HG02763 (cell line): ENCODE results near the gene FBXL13.
"Not testable (repeated sequence)": the region's sequence is repeated elsewhere in the genome, so short reads cannot be mapped to it uniquely, and the experiment has no call there.

Source experiments
- ATAC-seq: cut with Tn5 transposase; IDR thresholded peaks from one replicate; pipeline ENCODE4 v1.9.1; 2021; ENCODE audit warnings: mild to moderate bottlenecking, moderate library complexity; ENCODE audit not compliant: unreplicated experiment

FBXL13 gene

DNA sequence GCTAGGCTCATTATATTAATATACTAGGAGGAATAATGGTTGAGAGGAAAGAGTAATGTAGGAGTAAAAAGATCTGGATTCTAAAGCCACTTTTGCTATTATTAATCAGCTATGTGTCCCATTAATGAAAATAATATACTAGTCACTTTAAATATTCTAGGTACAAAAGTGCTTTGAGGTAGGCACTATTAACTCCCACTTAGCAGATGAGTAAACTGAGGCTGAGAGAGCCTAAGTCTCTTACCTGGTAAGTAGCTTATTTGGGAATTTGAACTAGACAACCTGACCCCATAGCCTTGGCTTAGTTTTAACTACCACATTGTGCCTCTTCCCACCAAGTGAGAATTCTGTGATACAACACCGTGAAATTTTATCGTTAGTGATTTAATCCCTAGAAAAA lies 6.3 kb upstream of the FBXL13 start:
- ATAC-seq: no peak

DNA sequence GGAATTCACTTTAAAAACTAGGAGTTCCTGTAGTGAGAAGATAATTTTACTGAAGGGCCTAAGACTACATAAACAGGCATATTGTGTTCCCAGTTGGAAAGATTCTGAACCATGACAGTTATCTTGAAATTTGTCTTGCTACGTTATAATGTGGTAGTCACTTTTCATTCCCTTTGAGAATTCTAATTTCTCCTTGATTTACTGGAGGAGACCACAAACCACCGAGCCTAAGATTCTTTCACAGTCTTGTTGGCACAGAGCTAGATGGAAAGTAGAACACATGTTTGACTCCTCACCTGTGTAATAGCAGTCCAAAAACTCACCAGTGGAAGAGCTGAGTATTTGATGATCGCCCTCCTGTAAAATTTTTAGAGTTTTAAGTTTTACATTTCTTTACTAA lies 5.2 kb upstream of the FBXL13 start:
- no peak for ATAC-seq

DNA sequence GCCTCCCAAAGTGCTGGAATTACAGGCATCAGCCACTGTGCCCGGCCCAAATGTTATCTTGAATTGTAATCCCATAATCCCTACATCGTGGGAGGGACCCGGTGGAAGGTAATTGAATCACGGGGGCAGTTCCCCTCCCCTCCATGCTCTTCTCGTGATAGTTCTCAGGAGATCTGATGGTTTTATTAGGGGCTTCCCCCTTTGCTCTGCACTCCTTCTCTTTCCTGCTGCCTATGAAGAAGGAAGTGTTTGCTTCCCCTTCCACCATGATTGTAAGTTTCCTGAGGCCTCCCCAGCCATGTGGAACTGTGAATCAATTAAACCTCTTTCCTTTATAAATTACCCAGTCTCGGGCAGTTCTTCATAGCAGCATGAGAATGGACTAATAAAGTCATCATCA lies 3.6 kb upstream of the FBXL13 start:
- not testable (repeated sequence) for ATAC-seq

DNA sequence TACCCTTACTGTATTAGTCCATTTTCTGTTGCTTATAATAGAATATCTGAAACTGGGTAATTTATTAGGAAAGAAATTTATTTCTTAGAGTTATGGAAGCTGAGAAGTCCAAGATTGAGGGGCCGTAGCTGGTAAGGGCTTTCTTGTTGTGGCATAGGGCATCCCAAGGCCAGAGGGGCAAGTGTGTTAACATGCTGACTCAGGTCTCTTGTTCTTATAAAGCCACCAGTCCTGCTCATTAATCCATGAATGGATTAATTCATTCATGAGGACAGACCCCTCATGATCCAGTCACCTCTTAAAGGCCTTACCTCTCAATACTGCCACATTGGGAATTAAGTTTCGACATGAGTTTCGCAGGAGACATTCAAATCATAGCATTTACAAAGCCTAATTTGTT lies 2.7 kb upstream of the FBXL13 start:
- ATAC-seq: no peak

DNA sequence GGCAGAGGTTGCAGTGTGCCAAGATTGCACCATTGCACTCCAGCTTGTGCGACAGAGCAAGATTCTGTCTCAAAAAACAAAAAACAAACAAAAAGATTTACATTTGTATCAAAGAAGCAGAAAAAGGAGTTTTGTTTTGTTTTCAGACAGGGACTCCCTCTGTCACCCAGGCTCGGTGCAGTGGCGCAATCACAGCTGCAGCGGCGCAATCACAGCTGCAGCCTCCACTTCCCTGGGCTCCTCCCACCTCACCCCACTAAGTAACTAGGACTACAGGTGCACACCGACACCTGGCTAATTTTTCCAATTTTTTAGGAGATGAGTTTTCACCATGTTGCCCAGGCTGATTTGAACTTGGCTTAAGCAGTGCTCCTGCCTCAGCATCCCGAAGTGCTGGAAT lies 2.2 kb upstream of the FBXL13 start:
- no peak for ATAC-seq

DNA sequence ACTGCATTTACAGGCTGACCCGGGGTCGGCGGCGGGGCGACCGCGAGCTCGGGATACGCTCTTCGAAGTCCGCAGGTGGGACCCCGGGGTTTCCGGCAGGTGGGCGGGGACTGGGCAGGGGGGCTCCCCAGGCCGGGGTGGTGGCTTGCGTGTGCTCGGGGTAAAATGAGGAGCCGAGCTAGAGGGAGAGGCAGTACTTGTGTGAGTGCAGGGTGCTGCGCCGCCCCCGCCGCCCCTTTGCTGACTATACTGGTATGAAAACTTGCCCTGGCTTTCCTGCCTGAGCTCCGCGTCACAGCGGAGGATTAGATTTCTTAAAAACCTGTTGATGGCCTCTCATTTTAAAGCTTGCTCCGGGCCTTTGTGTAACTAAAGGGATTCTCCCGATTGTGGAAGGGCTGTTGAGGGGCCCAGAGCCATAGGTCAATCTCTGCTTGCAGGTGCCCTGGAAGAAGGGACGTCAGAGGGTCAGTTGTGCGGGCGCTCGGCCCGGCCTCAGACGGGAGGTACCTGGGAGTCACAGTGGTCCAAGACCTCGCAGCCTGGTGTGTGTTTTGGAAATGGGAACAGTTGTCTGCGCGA lies 832 bp upstream of the FBXL13 start:
- peak; percentile 43 for ATAC-seq

DNA sequence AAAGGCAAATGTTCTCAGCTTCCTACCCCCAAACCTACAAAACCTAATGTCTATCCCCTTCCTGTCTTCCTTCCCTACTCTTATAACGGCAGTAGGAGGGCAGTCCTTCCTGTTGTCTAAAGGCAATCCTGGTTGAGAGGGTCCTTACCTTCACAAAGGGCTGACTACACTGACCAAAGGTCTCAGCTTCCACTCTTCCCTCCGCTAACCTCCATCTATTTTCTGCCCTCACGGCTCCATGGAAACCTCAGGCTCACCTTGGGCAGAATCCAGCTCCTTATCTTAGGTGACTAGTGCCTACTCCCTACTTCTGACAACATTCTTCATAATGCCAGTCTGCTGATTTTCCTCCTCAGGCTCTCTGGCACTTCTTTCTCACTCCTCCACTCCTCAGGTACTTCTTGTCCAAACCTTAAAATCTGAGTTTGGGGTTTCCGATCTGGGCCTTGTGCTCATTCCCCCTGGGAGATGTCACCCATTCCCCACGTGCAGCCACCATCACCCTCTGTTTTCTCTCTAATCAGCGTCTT lies 542 bp downstream of the FBXL13 start:
- no peak for ATAC-seq

DNA sequence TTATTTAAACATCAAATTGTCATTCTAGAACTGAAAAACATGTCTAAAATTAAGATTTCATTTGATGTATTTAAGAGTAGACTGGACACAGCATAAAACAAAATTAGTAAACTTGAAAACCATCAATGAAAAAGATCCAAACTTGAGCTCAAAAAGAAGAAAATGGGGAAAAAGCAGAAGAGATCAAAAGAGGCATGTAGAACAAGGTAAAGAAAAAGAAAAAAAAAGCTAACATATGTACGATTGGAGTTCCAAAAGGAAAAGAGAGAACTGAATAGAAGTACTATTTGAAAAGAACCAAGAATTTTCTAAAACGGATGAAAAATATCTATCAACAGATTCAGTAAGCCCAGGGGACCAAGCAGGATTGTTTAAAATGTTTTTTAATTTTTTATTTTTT lies 3.6 kb downstream of the FBXL13 start:
- ATAC-seq: no peak

DNA sequence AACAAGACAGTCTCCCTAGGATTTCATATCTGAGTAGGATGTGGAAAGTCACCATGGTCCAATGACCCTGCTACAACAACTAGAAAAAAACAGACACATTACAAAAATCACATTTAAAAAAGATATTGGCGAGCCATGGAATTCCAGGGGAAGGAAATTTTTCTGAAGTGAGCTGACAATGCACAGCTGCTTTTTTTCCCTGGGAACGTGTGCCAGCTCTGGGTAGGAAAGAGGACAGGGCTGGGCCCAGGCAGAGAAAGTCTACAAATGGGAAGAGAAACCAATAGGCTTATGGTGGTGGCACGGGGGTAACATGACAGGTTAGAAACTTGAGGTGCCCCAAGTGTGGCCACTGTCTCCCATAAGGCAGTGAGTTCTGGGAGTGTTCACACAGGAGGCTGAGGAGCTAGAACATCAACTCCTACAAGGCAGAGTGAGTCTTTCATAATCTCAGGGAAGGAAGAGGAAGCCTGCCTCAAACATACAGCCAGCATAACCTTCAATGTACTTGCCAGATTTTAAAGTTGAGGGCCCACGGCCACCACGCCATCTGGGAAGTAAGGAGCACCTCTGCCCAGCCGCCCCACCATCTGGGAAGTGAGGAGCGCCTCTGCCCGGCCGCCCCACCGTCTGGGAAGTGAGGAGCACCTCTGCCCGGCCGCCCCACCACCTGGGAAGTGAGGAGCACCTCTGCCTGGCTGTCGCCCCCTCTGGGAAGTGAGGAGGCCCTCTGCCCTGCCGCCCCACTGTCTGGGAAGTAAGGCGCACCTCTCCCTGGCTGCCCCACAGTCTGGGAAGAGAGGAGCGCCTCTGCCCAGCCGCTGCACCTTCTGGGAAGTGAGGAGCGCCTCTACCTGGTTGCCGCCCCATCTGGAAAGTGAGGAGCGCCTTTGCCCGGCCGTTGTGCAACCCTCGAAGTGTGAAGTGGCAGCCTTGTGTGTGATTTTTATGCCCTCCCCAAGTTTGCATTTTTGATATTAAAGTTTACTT lies 5.9 kb downstream of the FBXL13 start:
- ATAC-seq: no peak

DNA sequence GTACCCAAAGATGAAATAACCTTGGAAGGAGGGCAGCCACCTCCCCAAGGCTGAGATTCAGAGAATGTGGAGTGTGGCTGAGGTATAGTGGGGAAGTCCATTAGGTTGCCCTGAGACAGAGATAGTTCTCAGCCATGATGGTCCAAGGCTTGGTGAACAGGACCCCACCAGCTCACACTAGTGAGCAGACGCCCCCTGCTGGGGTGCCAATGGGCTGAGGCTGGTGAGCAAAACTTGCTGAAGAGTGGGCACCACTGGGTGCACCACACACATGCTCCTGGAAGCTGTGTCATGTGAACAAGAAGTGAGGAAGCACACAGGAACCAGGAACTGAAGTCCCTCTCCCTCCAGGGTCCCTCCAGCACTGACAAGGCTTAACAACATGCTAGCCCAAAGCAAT lies 8.9 kb downstream of the FBXL13 start:
- peak; percentile 45 for ATAC-seq

DNA sequence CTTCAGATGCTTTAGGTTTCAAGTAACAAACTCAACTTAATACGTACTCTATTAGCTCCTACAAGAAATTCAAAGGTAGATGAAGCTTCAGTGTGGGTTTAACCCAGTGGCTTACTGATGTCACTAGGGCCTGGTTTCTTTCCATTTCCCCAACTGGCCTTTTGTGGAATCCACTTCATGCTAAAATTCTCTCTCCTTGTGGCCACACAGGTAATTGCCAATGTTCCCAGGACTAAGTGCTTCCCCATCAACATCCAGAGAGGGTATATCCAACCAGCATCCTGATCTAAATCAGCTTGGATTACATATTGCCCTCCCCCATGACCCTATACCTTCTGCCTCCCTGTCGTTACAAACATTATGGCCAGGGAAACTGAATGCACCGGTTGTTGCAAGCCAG lies 10.7 kb downstream of the FBXL13 start:
- no peak for ATAC-seq

DNA sequence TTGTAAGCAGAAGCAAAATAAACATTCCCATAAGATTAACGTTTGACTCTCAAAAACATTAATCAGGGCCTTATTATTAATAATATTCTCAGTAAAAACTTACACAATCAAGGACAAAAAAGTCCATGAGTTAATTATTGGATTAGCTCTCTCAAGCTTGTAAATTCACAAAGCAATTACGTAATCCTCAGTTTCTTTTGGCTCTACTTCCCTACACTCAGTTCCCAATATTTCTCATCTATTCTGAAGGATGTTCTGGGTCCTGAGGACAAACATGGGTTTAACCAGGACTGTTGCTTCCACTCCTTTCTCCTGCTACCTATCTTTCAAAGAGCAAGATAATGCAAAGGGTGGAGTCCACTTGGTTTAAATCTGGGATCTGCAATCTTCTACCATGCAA lies 15.1 kb downstream of the FBXL13 start:
- ATAC-seq: no peak

DNA sequence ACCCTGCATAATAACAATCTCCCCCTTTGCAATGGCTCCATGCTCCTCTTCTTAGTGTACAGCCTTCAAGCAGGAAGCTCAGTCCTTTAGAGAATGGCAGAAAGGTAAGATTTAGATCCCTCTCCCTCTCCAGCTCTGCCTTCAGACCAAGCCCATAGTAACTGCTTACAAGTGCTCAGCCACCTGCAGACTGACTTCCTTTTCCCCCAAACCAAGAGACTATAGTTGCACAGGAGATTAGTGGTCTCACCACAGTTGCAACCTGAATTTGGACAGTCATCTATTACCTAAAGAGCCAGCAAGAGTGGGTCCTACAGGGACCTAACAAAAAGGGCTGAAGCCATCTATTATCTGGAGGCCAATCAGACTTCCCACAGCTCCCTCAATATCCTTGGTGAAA lies 16.5 kb downstream of the FBXL13 start:
- ATAC-seq: no peak

DNA sequence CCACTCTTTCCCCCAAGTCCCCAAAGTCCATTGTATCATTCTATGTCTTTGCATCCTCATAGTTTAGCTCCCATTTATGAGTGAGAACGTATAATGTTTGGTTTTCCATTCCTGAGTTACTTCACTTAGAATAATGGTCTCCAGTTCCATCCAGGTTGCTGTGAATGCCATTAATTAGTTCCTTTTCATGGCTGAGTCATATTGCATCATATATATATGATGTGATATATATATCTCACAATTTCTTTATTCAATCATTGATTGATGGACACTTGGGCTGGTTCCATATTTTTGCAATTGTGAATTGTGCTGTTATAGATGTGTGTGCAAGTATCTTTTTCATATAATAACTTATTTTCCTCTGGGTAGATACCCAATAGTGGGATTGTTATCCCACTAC lies 18.6 kb downstream of the FBXL13 start:
- not testable (repeated sequence) for ATAC-seq

DNA sequence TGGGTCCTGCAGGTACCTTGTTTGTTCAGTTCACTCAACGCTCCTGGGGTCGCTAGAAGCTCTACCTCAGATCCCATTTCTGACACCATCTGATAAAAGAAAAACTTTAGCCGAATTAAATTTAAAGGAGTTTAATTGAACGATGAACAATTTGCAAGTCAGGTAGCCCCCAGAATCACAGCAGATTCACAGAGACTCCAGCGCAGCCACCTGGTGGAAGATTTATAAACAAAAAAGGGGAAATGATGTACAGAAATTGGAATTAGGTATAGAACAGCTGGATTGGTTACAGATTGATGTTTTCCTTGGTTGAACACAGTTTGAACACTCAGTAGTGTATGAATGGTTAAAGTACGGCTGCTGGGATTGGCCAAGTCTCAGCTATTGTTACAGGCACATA lies 23.1 kb downstream of the FBXL13 start:
- ATAC-seq: no peak

DNA sequence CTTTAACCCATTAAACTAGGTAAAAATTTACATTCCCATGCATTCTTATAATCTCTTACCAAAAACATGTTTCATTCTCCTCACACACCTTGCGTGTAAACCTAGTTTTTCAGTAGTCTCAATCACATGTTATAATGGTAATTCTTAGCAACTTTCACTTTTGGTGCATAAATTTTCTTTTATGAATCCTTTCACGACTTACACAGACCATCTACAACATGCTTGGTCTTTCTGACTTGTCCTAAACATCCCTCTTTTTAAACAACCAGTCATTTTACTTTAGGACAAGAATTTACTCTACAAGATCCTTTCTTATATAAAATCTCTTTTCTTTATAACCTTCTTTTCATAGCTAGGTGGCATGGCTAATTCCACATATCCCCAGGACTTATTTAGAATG lies 25.8 kb downstream of the FBXL13 start:
- ATAC-seq: no peak

DNA sequence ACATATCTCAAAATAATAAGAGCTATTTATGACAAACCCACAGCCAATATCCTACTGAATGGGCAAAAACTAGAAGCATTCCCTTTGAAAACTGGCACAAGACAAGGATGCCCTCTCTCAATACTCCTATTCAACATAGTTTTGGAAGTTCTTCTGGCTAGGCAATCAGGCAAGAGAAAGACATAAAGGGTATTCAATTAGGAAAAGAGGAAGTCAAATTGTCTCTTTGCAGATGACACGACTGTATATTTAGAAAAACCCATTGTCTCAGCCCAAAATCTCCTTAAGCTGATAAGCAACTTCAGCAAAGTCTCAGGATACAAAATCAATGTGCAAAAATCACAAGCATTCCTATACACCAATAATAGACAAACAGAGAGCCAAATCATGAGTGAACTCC lies 32.8 kb downstream of the FBXL13 start:
- ATAC-seq: not testable (repeated sequence)

DNA sequence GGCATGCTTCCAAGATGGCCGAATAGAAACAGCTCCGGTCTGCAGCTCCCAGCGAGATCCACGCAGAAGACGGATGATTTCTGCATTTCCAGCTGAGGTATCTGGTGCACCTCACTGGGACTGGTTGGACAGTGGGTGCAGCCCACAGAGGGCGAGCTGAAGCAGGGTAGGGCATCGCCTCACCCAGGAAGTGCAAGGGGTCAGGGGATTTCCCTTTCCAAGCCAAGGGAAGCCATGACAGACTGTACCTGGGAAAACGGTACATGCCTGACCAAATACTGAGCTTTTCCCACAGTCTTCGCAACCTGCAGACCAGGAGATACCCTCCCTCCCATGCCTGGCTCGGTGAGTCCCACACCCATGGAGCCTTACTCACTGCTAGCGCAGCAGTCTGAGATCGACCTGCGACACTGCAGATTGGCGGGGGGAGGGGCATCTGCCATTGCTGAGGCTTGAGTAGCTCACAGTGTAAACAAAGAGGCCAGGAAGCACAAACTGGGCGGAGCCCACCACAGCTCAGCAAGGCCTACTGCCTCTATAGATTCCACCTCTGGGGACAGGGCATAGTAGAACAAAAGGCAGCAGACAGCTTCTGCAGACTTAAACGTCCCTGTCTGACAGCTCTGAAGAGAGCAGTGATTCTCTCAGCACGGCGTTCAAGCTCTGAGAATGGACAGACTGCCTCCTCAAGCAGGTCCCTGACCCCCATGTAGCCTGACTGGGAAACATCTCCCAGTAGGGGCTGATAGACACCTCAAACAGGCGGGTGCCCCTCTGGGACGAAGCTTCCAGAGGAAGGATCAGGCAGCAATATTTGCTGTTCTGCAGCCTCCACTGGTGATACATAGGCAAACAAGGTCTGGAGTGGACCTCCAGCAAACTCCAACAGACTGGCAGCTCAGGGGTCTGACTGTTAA lies 36.5 kb downstream of the FBXL13 start:
- not testable (repeated sequence) for ATAC-seq

DNA sequence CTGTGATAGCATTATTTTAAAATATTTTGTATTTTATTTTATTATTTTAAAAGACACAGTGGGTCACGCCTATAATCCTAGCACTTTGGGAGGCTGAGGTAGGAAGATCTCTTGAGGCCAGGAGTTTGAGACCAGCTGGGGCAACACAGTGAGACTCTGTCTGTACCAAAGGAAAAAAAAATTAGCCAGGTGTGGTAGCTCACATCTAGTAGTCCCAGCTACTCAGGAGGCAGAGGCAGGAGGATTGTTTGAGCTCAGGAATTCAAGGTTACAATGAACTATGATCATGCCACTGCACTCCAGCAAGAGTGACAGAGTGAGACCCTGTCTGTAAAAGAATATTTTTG lies 37.1 kb downstream of the FBXL13 start:
- no peak for ATAC-seq

DNA sequence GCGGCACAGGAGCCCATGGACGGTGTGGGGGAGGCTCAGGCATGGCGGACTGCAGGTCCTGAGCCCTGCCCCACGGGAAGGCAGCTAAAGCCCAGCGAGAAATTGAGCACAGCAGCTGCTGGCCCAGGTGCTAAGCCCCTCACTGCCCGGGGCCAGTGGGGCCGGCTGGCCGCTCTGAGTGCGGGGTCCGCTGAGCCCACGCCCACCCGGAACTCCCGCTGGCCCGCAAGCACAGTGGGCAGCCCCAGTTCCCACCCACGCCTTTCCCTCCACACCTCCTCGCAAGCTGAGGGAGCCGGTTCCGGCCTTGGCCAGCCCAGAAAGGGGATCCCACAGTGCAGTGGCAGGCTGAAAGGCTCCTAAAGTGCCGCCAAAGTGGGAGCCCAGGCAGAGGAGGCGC lies 40.3 kb downstream of the FBXL13 start:
- ATAC-seq: not testable (repeated sequence)

DNA sequence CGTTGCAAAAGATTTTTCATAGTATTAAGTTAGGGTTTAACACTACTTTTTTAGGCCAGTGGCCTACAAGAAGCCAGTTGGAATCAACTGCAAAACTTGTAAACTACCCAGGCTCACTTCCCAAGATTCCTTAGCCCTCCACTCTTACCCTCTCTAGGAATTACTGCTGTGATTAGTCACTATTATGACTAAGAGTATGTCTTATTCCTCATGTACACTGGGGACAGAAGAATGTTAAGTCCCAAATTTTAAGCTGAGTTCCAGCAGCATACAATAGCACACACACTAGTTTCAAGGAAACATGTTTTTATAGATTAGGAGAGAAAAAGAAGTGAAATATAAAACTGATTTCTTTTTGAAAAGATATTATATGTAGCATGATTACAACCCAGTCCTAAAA lies 42.8 kb downstream of the FBXL13 start:
- ATAC-seq: no peak
